Activated gamma-delta T cell treated with Interleukin-2 at 50 U/mL for 16 hours (primary cell): ENCODE measurements around the gene TMOD1.
A peak's percentile ranks its signal among the peaks of the same experiment; 100 is the strongest.
"Not testable (repeated sequence)": the region's sequence is repeated elsewhere in the genome, so short reads cannot be mapped to it uniquely, and the experiment has no call there.

Source experiments
- DNase-seq: peaks from one replicate; pipeline ENCODE4 v3.0.0-alpha.2; 2020

The TMOD1 gene

DNA sequence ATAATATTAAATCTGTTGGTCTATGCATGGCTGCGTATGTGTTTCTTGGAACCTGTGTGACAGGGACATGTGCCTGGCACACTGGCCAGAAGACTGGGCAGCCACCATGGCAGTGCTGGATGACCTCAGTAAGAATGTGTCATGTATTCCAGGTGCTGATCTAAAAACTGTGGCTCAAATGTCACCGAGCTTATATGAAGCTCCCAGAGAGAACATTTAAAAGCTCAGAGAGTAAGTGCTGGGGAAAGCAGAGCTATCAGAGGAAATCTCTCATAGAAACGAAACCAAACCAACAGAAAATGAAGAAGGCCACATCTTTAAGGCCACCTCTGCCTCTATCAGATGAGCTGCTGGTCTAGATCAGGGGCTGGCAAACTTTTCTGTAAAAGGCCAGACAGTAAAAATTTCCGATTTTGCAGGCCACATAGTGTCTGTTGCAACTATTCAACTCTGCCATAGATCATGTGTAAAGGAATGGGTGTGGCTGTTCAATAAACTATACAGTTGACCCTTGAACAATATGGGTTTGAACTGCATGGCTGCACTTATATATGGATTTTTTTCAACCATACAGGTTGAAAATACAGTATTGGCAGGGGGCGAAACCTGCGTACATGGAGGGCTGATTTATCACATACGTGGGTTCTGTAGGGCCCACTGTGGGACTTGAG lies 99.9 kb downstream of the TMOD1 start:
- DNase-seq: no peak

GRCh38 chr9:97602430-97602829 lies 101.0 kb downstream of the TMOD1 start:
- DNase-seq: no peak

- no peak for DNase-seq
These were observed 103.6 kb downstream of the TMOD1 start for GRCh38 chr9:97604901-97605645.

DNA sequence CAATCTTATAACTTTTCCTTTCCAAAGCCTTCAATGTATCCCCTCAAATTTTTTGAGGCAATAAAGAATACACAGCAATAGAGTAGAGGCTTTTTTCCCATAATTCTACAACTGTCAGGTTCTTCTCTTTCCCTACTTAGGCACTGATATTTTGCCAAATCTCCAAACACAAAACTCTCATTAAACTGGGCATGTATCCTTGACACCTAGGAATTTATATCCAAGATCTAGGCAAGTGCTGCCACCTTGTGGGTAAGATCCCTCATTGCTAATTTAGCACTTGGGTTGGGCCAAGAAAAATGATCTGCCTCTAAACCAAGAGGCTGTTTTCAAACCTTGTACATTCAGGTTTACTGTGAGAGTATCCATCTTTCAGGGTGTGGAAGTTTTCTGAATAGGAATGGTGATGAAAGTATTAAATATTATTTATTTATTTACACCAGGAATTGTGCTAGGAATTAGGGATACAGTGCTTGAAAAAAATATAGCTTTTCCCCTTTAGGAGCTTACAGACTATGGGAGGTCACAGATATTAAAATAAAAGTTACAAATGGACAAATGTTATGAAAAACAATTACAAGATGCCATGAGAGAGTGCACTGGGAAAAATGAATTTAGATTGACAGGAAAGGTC lies 114.1 kb downstream of the TMOD1 start:
- peak; percentile 51 for DNase-seq

GRCh38 chr9:97617939-97618416 lies 116.5 kb downstream of the TMOD1 start:
- DNase-seq: no peak

GRCh38 chr9:97620063-97620462 lies 118.6 kb downstream of the TMOD1 start:
- not testable (repeated sequence) for DNase-seq

- DNase-seq: not testable (repeated sequence)
These were observed 121.0 kb downstream of the TMOD1 start for GRCh38 chr9:97622483-97622882.

DNA sequence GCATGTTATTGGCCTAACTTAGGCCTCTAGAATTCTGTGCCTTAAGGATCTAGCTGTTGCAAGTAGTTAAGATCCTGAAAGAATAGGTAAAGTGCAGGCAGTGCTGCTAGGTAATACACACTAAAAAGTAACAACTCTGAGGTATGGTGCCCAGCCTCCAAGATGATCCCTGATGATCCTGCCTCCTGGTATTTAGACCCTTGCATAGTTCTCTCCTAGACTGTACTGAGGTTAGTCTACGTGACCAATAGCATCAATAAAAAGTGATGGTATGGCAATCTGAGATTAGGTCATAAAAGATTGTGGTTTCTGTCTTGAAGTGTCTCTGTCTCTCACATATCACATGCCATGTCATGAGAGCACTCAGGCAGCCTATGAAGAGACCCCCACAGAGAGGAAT lies 122.5 kb downstream of the TMOD1 start:
- no peak for DNase-seq

DNA sequence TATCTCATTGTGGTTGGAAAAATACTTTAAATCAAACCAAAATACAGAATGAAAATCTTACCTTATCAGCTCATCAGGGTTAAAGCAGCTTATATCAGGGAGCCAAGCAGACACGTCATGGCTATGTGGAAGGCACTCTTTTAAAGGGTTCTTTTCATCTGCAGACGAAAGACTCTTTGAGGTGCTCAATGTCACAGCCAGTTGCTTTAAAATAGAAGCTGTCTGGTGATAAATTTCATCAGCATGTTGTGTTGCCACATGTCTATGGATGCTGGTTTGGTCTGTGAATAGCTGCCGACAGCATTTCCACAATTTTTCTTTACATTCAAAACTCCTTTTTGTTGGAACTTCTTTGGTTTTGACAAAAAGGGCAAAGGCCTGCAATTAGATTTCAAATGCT lies 124.2 kb downstream of the TMOD1 start:
- DNase-seq: no peak

GRCh38 chr9:97627624-97628023 lies 126.2 kb downstream of the TMOD1 start:
- no peak for DNase-seq

DNA sequence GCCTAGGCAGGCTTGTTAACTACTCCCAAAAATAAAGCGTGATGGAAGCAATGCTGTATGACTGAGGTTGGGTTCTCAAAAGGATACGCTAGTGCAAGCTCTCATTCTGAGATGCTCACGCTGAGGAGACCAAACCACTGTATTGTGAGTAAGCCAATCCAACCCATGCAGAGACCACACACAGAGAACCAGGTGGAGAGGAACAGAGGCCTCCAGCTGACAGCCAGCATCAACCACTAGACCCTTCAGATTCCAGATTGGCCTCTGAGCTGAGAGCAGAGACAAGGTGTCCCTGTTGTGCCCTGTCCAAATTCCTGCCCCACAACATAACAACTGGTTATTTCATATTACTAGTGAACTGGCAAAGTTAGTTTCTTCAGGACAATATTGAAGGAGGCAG lies 127.2 kb downstream of the TMOD1 start:
- DNase-seq: no peak

- no peak for DNase-seq
These were observed 127.7 kb downstream of the TMOD1 start for GRCh38 chr9:97629156-97629555.

DNA sequence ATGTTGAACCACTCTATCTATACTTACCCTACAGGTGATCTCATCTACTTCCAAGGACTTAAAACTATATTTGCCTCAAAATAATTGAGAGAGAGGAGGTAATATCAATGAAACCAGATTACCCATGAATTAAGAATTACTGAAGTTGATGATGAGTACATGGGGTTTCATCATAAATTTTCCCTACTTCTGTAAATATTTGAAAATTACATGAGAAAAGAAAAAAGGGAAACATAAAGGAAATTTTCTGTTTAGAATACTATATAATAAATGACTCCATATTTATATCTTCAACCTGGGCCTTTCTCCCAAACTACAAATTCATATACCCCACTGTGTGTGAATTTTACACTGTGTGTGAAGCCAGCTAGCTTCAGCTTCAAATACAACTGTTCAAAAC lies 129.1 kb downstream of the TMOD1 start:
- no peak for DNase-seq

DNA sequence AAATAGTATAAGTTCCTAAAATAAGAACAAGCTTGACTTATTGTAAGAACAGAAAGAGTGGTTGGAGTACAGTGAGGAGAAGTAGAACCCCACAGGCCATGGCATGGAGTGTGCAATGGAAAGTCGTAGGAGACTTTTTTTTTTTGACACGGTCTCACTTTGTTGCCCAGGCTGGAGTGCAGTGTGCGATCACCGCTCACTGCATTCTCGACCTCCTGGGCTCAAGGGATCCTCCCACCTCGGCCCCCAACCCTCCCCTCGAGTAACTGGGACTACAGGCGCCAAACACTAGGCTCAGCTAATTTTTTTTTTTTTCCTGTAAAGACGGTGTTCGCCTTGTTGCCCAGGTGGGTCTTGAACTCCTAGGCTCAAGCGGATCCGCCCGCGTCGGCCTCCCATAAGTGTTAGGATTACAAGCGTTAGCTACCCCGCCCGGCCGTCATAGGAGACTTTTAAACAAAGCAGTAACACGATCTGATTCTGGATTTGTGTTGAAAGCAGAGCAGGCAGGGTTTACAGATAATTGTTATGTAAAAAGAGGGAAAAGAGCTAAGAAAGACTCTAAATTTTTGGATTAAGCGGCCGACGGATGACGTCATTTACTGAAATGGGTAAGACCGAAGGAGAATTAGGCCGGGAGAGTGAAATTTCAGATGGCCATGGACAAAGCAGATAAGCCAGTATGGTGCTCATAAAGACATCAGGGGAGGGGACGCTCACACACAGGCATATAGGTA lies 130.9 kb downstream of the TMOD1 start:
- DNase-seq: peak; percentile 10

- DNase-seq: peak; percentile 95
These were observed 131.8 kb downstream of the TMOD1 start, which contains the start of the genes NCBP1 and TSTD2 for GRCh38 chr9:97632985-97633858. NCBP1 (plus strand) TSS chr9:97633821; CDS start chr9:97633882, 61 bp downstream. TSTD2 (minus strand) TSS chr9:97633368; CDS start chr9:97627562, 5,806 bp downstream.

GRCh38 chr9:97633859-97634490 lies 132.5 kb downstream of the TMOD1 start:
- no peak for DNase-seq

GRCh38 chr9:97635026-97635425 lies 133.6 kb downstream of the TMOD1 start:
- DNase-seq: no peak

- DNase-seq: no peak
These were observed 135.4 kb downstream of the TMOD1 start for GRCh38 chr9:97636903-97637302.

DNA sequence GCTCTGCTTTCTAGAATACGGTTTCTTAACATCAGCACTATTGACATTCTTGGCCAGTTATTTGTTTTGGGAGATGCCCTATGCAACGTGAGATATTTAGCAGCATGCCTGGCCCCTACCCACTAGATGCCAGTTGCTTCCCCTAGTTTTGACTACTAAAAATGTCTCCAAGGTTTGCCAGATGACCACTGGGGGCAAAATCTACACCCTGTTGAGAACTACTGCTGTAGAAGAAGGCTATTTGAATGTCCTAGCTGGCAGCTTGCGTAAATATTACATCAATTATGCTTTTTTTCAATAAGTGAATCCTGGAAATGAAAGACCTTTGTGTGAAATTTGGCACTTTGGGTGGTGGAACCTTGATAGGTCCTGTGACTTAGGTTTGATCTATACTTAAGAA lies 137.2 kb downstream of the TMOD1 start:
- DNase-seq: no peak

- no peak for DNase-seq
These were observed 138.9 kb downstream of the TMOD1 start for GRCh38 chr9:97640325-97640724.

- no peak for DNase-seq
These were observed 144.3 kb downstream of the TMOD1 start for GRCh38 chr9:97645720-97646119.
